ENCODE measurements around the gene NUP214.

NUP214 gene

DNA sequence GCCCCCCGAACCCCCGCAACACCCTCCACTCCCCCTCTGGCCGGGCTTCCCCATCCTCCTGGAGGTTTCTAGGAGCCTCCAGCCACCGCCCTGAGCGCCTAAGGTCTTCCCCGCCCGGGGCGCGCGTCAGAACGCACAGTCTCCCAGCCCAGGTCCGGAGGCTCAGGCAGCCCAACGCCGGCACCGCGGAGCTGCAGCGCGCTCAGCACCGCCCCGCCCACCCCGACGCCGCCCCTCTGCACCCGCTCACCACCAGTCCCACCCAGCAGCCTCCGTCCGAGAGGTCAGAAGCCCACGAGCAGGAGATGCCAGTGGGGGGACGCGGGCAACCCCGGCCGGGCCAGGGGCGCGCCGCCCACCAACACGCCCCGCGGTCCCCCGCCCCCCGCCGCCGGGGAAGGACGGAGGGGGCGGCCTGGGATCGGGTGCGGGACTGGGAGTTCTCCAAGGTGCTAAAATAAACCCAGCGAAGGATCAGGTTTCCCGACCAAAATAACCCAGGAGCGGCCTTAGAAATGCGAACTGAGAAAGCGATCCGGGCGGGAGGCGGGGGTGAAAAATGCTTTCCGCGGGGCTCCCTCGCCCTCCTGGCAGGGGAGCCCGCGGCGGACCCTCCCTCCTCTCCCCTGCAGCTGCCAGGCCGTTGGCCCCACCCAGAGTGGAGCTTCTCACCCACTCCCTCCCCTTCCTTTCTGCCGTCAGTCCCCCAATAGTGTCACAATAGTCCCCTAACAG, 157.5 kb downstream of the NUP214 start:
- TF ChIP-seq ZNF274 (IDR thresholded peaks at IDR 0.05; ENCODE audit: low read depth, low read length) = no peak
- H3K4me3 ChIP-seq (ENCODE audit: low read length) = no peak overlapping the region

Data from GM08714 (cell line).